ENCODE results near the gene NR4A2.
A peak's percentile ranks its signal among the peaks of the same experiment; 100 is the strongest.

The NR4A2 gene

DNA sequence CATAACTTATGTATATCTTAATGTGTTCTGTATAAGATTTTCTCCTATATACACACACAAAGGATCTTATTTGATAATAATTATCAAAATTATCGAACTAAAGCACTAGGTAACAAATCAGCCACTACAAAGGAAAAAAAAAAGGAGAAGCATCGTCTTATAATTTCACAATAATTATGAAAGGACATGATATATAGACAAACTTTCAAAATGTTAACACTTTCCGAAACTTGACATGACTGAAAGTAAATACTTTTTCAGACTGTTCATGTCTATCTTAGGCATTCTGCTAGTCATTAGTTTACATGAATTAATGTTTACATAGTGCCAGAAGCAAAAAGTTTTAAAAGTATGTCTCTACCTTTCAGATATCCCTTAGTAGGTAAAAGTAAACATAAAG is 7.3 kb upstream of the NR4A2 start:
- DNase-seq: no peak

DNA sequence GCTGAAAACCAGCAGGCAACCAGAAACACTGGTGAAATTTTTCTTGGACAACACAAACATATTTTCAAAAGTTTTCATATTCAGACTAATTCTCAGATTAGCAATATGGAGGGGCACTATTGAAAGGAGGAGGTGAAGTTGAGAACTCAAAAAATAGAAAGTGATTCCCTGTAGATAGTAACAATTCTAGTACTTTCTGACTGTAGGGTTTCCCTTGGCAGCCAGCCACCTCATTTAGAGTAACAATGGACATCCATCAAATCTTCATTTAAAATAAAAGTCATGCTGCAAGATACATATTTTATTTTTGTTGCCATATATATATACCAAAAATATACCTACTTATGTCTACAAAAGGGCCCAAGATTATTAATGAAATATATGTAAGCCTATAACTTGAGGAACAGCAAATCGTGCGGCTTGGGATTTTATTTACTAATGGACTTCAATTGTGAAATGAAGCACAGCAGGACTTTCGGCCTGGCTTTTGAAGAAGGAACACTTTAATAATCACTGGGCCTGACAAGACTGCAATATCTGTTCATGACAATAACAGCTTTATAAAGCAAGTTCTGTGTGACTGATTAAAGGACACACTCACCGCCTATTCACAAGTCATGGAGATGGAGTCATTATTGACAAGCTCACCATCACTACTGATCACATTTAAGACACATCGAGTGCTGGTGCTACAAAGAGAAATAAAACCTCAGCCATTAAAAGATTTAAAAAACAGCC is 6.8 kb upstream of the NR4A2 start:
- DNase-seq: no peak

DNA sequence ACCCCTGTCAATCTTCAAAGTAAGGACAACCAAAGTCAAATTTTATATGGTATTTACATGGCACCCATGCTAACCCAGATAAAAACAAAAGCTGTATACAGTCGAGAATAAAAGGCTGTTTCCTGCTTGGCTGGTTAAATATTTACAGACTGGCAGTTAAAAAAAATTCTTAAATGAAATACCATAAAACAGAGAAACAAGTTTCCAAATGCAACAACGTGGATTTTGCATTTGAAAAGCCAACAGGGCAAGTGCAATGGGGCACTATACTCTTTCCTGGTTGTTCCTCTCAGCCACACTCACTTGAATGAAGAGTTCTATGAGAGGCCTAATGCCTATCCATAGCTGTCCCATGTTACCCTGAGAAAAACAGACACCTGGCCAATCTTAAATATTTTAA is 6.1 kb upstream of the NR4A2 start:
- no peak for DNase-seq

DNA sequence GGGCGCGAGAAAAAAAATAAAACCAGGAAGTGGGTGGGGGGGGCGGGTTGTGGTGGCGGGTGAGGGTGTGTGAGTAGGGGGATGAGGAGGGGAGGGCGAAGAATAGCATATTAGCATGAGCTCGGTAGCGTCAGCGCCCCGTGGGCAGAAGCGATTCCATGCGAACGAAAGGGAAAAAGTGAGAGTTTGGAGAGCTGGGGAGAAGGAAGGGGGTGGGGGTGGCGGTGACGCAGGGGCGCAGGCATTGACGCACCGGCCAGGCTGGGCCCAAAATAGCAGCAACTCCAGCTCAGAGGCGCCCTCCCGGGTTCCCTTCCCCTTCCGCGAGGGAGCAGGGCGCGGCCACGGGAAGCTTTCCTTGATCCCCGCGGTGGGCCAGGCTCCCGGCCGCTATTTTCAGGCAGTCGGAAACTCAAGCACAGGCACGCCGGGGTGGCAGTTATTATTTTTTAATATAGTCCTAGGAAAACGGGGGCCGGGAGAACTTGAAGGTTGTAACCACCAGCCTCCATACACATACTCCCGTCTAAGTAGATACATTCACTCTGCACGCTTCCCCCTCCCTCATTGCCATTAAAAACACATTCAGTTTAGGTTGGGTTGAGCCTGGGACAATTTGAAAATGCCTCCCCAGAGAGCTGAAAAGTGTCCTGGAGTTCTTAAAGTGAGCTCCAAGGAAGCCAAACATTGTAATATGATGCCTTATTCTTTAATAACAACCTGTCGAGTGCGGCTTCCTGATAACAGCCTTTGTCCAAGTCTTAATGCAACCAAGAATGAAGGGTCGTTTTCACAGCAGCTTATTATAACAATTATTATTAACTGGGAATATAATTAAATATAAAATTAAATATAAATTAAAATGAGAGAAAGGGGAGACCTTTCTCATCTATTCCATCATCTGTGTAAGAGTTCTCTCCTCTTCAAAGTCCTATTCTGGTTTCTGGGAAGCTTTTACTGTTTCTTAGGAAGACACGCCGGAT is 2.3 kb upstream of the NR4A2 start:
- peak; percentile 89 for DNase-seq

DNA sequence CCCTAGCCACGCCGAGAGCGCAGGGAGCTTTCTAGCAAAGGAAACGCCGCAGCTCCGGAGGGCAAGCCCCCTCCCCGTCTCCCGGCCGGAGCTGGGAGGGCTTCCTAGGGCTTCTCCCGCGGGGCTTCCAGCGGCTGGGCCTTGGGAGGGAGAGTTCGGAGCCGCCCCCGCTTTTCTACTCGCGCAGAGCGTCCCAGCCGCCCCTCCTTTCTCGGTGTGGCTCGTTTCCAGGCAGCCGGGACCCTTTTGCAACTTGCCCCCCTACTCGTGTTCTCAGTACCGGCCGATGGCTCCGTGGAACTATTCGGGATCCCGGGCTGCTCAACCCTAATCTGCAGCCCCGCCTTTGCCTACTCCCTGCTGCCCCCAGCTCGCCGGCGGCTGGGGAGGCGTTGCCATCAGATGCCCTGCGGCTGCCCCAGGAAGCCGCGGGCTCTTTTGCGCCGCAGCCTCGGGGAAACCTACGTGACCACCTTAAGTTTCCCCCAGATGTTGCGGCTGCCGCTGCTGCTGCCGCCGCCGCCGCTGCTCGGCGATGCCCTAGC is 1.5 kb upstream of the NR4A2 start:
- peak; percentile 67 for DNase-seq

DNA sequence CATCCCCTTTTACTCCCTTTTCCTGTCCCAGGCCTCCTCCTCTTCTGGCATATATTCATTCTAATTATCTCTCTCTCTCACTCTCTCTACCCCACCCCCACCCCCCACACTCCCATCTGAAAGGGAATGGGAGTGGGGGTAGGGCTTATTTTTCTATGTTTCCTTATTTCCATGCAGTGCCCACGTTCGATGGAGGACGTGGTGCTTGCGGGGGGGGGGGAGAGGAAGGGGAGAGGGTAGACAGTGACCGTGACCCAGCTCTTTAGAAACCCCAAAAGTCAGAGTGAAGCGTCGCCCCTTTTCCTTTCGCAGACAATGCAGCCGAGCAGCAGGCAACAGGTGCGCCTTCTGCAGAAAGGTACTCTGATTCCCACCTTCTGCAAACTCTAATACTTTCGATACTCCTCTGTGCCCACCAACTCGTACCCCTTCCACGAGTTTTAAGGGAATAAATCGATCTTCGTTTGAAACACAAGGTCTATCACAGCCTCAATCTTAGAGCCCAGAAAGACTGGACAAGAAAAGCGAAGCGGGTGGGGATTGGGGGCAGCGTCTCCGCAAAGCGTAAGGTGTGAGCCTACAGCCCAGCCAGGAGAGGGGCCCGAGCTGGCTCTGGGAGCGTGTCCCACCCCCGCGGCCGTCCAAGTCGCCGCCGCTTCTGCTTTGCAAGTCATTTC is 891 bp upstream of the NR4A2 start:
- no peak for DNase-seq

DNA sequence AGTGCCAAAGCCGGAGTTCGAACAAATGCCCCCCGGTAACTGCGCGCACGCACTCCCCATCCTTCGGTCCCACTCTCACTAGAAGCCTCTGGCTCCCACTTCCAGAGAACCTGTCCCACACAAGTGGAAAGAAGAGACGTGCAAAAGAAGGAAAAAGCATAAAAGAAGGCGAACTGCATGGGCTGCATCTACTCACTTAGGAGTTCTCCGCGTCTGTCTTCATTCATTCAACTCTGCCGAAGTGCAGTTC is 312 bp downstream of the NR4A2 start:
- DNase-seq: no peak

DNA sequence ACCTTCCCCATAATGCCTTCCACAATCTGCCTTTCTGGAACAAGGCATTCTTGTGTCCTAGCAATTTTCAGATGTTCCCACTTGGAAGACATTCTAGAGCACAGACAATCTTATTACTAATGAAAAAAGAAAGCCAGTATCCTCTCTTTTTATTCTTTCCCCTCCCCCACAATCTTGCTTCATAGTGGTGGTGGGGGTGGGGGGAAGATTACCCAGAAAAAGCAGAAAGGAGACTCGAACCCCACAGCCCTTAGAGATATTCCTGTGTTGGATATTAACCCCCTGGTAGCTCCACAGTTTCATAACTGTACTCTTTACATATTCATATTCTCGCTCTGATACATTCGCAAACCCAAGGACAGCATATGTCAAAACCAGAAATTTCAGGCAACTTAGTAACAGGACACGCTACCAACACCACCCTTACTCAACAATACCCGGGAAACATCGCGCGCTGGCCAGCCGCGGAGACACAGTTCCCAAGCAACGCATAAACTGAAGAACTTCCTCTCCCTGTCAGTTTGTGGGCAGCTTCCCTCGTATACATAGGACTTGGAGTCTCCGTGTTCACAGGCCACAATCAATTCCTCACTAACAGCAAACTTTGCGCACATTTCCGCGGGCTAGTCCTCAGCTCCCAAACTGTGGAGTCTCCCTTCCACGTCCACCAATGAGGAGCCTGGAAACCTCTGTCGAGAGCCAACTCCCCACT is 793 bp downstream of the NR4A2 start:
- peak; percentile 49 for DNase-seq

DNA sequence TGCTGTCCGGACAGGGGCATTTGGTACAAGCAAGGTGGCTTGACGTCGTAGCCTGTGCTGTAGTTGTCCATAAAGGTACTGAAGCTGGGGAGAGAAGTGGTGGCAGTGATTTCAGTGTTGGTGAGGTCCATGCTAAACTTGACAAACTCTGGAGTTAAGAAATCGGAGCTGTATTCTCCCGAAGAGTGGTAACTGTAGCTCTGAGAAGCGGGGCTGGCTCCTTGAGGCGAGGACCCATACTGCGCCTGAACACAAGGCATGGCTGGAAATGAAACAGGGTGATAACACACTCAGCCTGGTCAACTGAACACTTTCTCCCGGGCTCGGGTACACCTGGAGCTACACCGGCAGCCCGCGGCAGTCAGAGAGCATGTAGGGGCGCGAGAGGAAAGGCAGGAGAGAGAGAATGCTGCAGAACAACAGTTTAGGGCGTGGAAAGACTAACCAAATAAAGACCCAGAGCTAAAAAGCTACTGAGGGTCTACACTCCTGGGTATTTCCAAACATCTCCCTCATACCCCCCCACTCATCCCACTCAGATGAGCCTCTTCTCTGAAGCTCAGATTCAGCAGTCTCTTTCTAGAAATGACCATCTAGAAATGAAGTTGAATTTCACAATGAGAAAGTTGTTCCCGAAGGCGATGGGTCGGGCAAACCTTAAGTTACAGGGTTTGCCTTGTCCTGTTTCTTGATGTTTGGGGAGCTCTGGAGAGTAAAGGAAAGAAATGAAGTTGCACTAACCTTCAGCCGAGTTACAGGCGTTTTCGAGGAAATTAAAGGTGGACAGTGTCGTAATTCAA is 2.4 kb downstream of the NR4A2 start:
- DNase-seq: no peak

DNA sequence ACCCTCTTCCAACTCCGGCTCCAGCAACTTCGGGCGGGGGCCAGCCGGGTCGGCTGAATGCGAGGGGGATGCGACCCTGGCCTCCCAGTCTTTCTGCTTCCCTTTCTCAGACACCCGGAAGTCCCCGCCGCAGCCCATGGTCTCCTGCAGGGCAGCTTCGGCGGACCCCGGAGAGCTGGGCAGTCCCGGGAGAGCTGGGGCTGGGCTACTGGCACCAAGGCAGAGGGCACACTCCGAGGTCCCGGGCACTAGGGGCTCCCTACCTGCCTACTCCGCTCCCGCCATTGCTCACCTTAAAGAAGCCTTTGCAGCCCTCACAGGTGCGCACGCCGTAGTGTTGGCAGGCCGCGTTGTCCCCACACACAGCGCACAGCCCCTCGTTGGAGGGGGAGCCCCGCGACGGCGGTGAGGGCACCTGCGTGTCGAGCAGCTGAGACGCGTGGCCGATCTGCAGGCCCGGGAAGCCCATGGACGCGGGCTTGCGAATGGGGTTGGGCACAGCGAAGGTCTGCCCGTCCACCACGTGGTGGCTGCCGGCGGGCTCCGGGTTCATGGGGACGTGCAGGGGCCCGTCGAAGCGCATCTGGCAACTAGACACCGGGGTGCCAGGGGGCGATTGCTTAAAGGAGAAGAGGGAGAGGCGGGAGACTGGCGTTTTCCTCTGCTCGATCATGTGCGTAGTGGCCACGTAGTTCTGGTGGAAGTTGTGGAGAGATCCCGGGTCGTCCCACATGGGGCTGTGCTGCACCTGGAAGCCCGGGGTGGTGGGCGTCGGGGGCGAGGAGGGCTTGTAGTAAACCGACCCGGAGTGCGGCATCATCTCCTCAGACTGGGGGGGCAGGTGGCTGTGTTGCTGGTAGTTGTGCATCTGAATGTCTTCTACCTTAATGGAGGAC is 3.2 kb downstream of the NR4A2 start:
- DNase-seq: no peak

DNA sequence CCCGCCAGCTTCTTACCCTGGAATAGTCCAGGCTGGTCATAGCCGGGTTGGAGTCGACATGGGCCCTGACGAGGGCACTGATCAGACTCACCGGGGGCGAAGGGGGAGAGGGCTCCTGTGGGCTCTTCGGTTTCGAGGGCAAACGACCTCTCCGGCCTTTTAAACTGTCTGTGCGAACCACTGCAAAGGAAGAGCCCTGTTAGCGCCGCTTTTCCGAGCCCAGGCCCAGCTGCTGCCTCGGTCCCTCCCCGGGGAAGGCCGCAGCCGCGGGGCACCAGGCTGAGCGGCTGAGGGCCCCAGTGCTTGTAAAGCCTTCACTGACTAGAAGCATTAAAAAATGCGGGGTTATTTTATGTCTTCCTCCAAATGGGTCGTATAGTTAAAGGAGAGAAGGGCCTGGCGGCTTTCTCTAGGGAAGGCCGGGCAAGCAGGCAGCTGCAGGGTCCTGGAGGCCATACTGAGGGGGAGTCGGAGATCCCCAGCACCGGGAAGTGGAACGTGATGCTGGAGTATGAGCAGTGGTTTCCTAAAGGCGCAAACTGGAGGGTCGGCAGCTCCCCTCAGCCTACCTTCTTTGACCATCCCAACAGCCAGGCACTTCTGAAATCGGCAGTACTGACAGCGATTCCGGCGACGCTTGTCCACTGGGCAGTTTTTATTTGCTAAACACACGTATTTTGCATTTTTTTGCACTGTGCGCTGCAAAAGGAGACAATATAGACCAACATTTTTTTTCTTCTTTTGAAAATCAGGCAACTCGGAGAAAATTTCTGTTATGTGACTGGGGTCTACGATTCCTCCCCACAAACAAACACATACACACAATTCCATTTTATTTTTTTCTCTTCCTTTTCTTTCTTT is 4.5 kb downstream of the NR4A2 start:
- DNase-seq: no peak

DNA sequence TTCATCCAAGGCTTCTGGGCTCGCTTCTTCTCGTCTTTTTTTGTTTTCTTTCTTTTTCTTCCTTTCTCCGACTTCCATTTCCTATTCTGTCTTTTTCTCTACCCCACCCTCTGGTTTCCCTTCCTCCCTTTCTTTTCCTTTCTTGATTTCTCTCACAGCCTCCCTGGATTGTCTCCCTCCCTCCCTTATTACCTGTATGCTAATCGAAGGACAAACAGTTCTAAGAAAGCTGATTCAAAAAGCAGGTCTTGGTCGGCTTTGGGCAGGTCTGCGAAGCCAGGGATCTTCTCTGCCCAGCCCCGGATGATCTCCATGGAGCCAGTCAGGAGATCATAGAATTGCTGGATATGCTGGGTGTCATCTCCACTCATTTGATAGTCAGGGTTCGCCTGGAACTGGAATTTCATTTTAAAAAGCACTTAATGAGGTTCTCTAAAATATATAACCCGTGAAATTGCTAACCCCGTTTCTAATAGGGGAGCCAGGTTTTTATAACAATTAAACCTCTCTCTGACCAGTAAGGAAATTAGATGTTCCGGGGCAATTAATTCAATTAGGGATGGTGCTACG is 5.9 kb downstream of the NR4A2 start:
- no peak for DNase-seq

DNA sequence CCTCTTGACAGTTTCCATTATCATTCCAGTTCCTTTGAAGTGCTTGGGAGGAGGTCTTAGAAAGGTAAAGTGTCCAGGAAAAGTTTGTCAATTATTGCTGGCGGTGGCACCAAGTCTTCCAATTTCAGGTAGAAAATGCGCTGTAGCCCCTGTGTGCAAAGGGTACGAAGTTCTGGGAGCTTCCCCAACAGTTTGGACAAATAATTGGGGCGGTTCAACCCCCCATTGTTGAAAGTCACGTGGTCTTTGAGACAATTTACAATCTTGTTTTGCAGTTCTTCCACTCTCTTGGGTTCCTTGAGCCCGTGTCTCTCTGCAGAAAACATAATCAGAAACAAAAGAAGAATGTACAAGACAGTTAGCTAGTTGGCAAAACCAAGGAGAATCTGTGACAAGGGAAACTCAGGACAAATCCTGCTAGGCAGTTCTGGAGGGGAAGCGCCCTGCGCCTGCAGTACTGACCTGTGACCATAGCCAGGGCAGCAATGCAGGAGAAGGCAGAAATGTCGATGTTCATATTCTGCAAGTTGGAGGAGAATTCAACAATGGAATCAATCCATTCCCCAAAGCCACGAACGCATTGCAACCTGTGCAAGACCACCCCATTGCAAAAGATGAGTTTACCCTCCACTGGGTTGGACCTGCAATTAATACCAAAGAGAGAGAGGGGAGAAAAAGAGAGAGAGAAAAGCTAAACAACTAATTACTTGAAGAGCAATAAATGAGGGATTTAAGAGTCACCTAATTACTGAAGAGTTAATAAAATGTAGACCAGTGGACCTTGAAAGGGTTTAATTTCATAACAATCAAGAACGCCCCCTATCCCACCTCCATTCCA is 6.6 kb downstream of the NR4A2 start:
- no peak for DNase-seq

DNA sequence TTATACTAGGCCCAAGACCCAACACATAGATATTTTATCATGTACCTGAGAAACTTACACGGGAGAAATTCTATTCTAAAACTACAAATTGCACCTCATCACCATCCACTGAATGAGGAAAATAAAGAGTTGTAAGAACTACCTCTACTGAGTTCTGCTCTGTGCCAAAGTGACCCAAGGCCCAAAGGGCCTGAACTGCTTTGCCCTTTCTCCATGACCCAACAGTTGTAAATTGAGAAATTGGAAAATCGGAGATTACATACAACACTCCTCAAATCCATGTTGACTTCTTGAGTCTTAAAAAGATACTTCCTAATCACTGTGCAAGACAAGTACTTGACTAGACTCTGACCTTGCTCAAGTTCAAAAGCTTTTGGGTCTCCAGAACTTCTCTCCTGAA is 8.8 kb downstream of the NR4A2 start:
- DNase-seq: no peak

DNA sequence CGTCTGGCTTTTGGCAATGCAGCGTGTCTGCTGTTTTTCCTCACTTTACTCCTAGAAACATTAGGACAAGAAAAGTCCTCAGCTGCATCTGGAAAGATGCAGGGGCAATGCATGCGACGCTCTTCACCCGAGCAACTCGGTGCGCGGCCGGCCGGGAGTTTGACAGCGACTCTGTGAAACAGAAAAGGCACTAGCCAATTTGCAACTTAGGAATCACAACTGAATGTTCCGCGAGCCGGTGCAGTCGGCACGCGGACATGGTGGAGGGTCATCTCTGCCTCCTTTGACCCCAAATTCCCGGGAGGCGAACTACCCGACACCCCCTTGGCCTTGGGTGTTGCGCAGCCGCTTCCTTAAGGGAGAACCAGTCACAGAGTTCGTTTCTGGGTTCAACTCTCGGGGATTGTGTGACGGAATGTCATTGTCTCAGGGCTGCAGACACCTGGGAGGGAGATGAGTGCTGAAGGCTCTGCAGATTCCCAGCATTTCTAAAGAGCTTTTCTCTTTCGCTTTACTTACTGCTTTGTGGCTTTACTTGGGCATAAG is 9.8 kb downstream of the NR4A2 start:
- no peak for DNase-seq

DNA sequence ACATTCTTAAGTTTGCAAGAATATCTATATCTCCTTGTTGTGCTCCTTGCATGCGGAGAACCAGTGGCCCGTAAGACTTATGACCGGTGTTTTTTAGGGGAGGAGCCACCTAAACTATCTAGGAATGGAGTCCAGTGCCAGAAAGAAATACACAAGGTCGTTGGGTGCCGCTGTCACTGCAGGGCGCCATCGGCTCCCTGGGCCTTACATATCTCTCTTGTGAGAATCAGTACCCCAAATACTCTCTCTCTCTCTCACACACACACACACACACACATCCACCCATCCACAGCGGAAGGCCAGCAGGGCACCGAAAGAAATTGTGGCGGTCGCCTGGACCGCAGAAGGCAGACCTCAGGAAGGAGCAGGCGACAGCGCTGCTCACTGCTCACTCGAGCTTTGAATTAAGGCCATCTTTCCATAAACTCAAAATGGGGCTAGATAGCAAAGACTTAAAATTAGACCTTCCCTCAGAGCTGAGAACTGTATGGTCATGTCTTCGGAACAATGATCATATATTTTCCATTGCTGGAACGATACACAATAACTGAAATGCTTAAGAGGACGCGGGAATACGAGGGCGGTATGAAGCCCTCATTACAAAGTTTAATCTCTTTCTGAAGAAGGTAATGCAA is 10.4 kb downstream of the NR4A2 start:
- no peak for DNase-seq

DNA sequence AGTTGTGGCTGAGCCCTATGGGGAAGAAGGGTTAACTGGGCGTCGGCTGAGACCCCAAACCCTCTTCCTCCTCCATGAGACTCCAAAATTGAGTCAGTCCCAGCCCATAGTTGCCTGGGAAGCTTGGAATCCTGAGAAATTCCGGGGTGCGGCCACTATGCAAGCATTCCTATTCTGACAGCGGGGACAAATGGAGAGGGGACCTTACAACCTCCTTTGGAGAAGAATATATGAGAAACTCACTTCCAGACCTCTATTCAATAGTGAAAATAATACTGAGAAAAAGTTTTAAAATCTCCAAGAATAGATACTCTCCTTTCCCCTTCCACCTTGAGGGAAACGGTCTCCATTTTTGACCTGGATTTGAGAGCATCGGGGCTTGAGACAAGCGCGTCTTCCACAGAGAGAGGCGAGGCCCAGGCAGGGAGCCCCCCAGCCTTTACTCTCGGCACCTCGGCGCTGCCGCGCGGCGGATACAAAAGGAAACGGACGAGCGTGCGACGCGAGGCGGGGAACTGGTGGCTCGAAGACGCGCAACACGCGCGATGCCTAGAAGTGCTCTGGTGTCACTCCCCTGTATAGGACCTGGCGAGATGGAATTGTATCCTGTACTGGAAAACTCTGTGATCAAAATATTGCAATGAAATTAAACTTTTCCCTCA is 11.1 kb downstream of the NR4A2 start:
- DNase-seq: peak; percentile 31

Data from stimulated activated CD4-positive, alpha-beta T cell treated with anti-CD3 and anti-CD28 coated beads, Interleukin-4, amount 100 ng/mL, for 24 hours (primary cell).